Nephron (organoid): Measurements from ENCODE around the gene CD79B.
"Not testable (repeated sequence)": the region's sequence is repeated elsewhere in the genome, so short reads cannot be mapped to it uniquely, and the experiment has no call there.

ENCODE experiments used
- H3K27ac Mint-ChIP-seq, 3 experiments: 2 replicates each; pipeline ENCODE4 v1.8.0; 2020; ENCODE audit warnings: mixed read lengths in 3 of 3, mild to moderate bottlenecking in 2 of 3, moderate library complexity in 1 of 3
- H3K27me3 Mint-ChIP-seq: 2 replicates; pipeline ENCODE4 v1.8.0; 2021; ENCODE audit warnings: low read depth, mild to moderate bottlenecking, moderate library complexity, mixed read lengths
- H3K36me3 Mint-ChIP-seq: 2 replicates; pipeline ENCODE4 v1.8.0; 2020; ENCODE audit warnings: low read depth, mixed read lengths
- H3K4me1 Mint-ChIP-seq: 2 replicates; pipeline ENCODE4 v1.8.0; 2020; ENCODE audit warnings: mixed read lengths
- H3K4me3 Mint-ChIP-seq, 3 experiments: 2 replicates each; pipeline ENCODE4 v1.8.0; 2020; ENCODE audit warnings: mild to moderate bottlenecking in 3 of 3, mixed read lengths in 3 of 3, moderate library complexity in 2 of 3
- H3K9me3 Mint-ChIP-seq: 2 replicates; pipeline ENCODE4 v1.8.0; 2020; ENCODE audit warnings: mixed read lengths
- CTCF ChIP-seq, 3 experiments: fragments of 200-600 bp; sonication (generic); IDR thresholded peaks; one replicate each; pipeline ENCODE4 v1.5.0; 2021; ENCODE audit warnings: antibody characterized with exemption in 3 of 3; ENCODE audit not compliant: unreplicated experiment in 3 of 3

The CD79B gene

GRCh38 chr17:63914471-63914870 is 17.7 kb downstream of the CD79B start:
- Mint-ChIP-seq H3K36me3 (no peaks in the 10 kb centered on the region), H3K9me3 (no peaks in the 10 kb centered on the region), H3K4me1 (peaks cover 5% of the 10 kb centered on the region), H3K27ac (no peak overlapping the region), H3K4me3 (no peak overlapping the region), H3K27me3 (peaks cover 27% of the 10 kb centered on the region)
- no peak for TF ChIP-seq CTCF (IDR thresholded peaks at IDR 0.05; ENCODE audit: unreplicated experiment in 3 of 3)

- no peak overlapping the region for H3K4me3 Mint-ChIP-seq
- no peaks in the 10 kb centered on the region for H3K9me3 Mint-ChIP-seq
- no peaks in the 10 kb centered on the region for H3K36me3 Mint-ChIP-seq
- peak; percentile 79 to 88 (median 80) for TF ChIP-seq CTCF (IDR thresholded peaks at IDR 0.05; ENCODE audit: unreplicated experiment in 3 of 3)
- H3K4me1 Mint-ChIP-seq: no peaks in the 10 kb centered on the region
- no peak overlapping the region for H3K27ac Mint-ChIP-seq
- H3K27me3 Mint-ChIP-seq: peaks cover 28% of the 10 kb centered on the region
Observed at GRCh38 chr17:63911657-63912100, 20.5 kb downstream of the CD79B start.

GRCh38 chr17:63911041-63911635 is 21.0 kb downstream of the CD79B start, which contains the start of gene CSHL1:
Gene CSHL1, minus strand, starts transcription at chr17:63911258. Its CDS starts 62 bp downstream, at chr17:63911196.
- Mint-ChIP-seq H3K36me3 (no peaks in the 10 kb centered on the region), H3K27me3 (peaks cover 29% of the 10 kb centered on the region), H3K27ac (no peak within 1 kb of the TSS), H3K4me1 (no peaks in the 10 kb centered on the region), H3K9me3 (no peaks in the 10 kb centered on the region), H3K4me3 (no peak within 1 kb of the TSS)
- TF ChIP-seq CTCF (IDR thresholded peaks at IDR 0.05; ENCODE audit: unreplicated experiment in 3 of 3): no peak

- no peak overlapping the region for H3K4me3 Mint-ChIP-seq
- no peaks in the 10 kb centered on the region for H3K36me3 Mint-ChIP-seq
- no peaks in the 10 kb centered on the region for H3K4me1 Mint-ChIP-seq
- H3K27me3 Mint-ChIP-seq: peaks cover 29% of the 10 kb centered on the region
- no peaks in the 10 kb centered on the region for H3K9me3 Mint-ChIP-seq
- H3K27ac Mint-ChIP-seq: no peak overlapping the region
- TF ChIP-seq CTCF (IDR thresholded peaks at IDR 0.05; ENCODE audit: unreplicated experiment in 3 of 3): no peak
Observed at GRCh38 chr17:63910096-63910495, 22.0 kb downstream of the CD79B start.

GRCh38 chr17:63909586-63909985 is 22.5 kb downstream of the CD79B start:
- not testable (repeated sequence) for H3K4me3 Mint-ChIP-seq, H3K4me1 Mint-ChIP-seq, H3K9me3 Mint-ChIP-seq, H3K36me3 Mint-ChIP-seq, H3K27ac Mint-ChIP-seq
- H3K27me3 Mint-ChIP-seq: peaks cover 29% of the 10 kb centered on the region

- peaks cover 33% of the 10 kb centered on the region for H3K27me3 Mint-ChIP-seq
- H3K4me1 Mint-ChIP-seq, H3K27ac Mint-ChIP-seq, H3K9me3 Mint-ChIP-seq, H3K36me3 Mint-ChIP-seq, H3K4me3 Mint-ChIP-seq: not testable (repeated sequence)
Observed at GRCh38 chr17:63907161-63907778, 24.9 kb downstream of the CD79B start.

GRCh38 chr17:63904796-63905195 is 27.3 kb downstream of the CD79B start:
- H3K9me3 Mint-ChIP-seq, H3K27ac Mint-ChIP-seq, H3K4me1 Mint-ChIP-seq, H3K36me3 Mint-ChIP-seq, H3K4me3 Mint-ChIP-seq: not testable (repeated sequence)
- H3K27me3 Mint-ChIP-seq: peaks cover 26% of the 10 kb centered on the region
